T-helper 17 cell (primary cell): ENCODE measurements around the gene ATP11A. TPM values are rescaled to one million over a fixed set of nuclear protein-coding genes. Genes with fewer than 3 reads are reported as not detected.

Experiments
- ATAC-seq: fragments of 150-1000 bp; cut with Tn5 transposase; 2 replicates; pipeline ENCODE4 v1.10.0; 2021; ENCODE audit warnings: mild to moderate bottlenecking, moderate library complexity
- DNase-seq, 3 donors: peaks; one replicate each; pipeline versions ENCODE4 v3.0.0 to v3.0.0-alpha.2; 2020 to 2021
- H3K9me3 ChIP-seq: one replicate; pipeline ENCODE4 v1.7.0; 2013; ENCODE audit warnings: low read length, mild to moderate bottlenecking; ENCODE audit not compliant: control insufficient read depth, poor library complexity, severe bottlenecking
- H3K27ac Mint-ChIP-seq: one replicate; pipeline ENCODE4 v1.8.0; 2022; ENCODE audit warnings: mild to moderate bottlenecking, moderate library complexity, mixed read lengths
- H3K27me3 Mint-ChIP-seq: one replicate; pipeline ENCODE4 v1.8.0; 2022; ENCODE audit warnings: mixed read lengths
- H3K36me3 Mint-ChIP-seq: one replicate; pipeline ENCODE4 v1.8.0; 2022; ENCODE audit warnings: low read depth, mixed read lengths
- H3K4me1 Mint-ChIP-seq: one replicate; pipeline ENCODE4 v1.8.0; 2022; ENCODE audit warnings: mild to moderate bottlenecking, mixed read lengths
- H3K4me3 Mint-ChIP-seq: one replicate; pipeline ENCODE4 v1.8.0; 2022; ENCODE audit warnings: mild to moderate bottlenecking, moderate library complexity, mixed read lengths
- total RNA-seq, 4 donors: library from RNA in 2 of 4; stranded (reverse) in 2 of 4; gene quantifications; one replicate each; pipeline ENCODE4 v1.2.3 and lab custom pipeline; 2022 to 2026

ATP11A gene
- total RNA-seq, 2 donors from 2014 or later = 56.8 to 79.5 TPM

DNA sequence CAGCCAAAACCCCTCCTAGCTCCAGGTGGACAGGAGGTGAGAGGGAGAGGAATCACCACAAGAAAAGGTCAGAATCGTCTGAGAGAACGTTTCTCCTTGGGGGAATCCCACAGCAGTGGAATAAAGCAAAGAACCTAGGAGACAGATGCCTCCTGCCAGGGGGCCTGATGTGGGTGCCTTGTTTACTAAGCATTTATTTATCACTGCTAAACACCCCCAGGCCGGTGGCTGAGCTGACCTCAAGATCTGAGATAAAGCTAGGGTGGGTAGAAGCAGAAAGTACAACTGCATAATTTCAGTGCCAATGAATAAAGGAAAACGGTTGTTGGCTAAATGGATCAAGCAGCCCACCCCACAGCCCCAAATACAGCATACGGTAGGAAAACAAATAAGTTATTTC lies 33.9 kb upstream of the ATP11A start:
- no peaks in the 10 kb centered on the region for H3K9me3 ChIP-seq
- DNase-seq = no peak
- peaks cover 2% of the 10 kb centered on the region for H3K4me1 Mint-ChIP-seq
- no peak overlapping the region for H3K4me3 Mint-ChIP-seq
- no peaks in the 10 kb centered on the region for H3K36me3 Mint-ChIP-seq
- ATAC-seq = no peak
- no peak overlapping the region for H3K27ac Mint-ChIP-seq
- peaks cover 6% of the 10 kb centered on the region for H3K27me3 Mint-ChIP-seq

DNA sequence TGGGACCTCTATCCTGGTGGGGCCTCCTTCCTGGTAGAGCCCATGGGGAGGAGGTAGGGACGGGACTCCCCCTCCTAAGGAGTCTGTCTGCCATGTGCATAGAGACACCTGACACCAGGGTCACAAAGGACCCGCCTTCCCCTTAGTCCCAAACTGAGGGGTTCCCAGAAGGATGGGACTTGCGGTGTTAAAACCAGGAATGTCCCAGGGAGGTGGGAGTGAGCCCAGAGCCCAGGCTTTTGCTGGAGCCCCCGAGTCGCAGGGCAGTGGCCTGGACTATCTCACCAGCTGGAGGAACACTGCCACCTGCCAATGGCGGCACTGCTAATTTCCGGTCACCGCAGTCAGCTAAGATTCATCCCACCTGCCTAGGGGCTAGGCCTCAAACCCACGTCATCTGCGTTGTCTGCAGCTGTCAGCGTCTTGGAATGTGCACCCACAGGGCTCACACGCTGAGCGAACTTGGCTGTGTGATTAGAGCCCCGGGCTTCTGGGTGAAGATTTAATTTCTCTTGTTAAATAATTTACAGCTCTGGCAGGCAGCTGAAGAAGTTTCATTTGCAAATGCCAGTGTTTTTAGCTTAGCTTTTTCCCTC lies 31.9 kb upstream of the ATP11A start:
- H3K4me1 Mint-ChIP-seq = peaks cover 2% of the 10 kb centered on the region
- no peaks in the 10 kb centered on the region for H3K27me3 Mint-ChIP-seq
- no peak overlapping the region for H3K4me3 Mint-ChIP-seq
- H3K9me3 ChIP-seq = no peaks in the 10 kb centered on the region
- ATAC-seq = no peak
- DNase-seq = no peak
- no peaks in the 10 kb centered on the region for H3K36me3 Mint-ChIP-seq
- no peak overlapping the region for H3K27ac Mint-ChIP-seq

DNA sequence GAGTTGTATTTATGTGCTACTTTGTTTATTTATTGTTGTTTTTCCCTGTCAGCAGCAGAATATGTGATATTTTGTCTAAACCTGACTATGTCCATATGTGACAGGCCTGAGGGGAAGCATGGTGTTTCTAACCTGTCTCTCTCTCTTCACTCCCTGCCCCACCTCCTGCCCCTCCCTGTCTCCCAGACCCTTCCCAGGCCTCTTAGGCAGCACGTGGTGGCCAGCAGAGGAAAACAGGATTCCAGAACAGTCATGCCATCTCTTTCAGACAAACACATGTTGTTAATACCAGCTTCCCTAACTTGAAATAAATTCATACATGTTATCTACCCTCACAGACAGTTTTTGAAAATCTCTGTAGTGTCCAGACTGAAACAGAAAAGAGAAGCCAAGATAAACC lies 31.0 kb upstream of the ATP11A start:
- H3K9me3 ChIP-seq = no peaks in the 10 kb centered on the region
- no peaks in the 10 kb centered on the region for H3K36me3 Mint-ChIP-seq
- ATAC-seq (no peak), DNase-seq (no peak)
- H3K4me1 Mint-ChIP-seq = peaks cover 2% of the 10 kb centered on the region
- no peaks in the 10 kb centered on the region for H3K27me3 Mint-ChIP-seq
- no peak overlapping the region for H3K27ac Mint-ChIP-seq
- no peak overlapping the region for H3K4me3 Mint-ChIP-seq

DNA sequence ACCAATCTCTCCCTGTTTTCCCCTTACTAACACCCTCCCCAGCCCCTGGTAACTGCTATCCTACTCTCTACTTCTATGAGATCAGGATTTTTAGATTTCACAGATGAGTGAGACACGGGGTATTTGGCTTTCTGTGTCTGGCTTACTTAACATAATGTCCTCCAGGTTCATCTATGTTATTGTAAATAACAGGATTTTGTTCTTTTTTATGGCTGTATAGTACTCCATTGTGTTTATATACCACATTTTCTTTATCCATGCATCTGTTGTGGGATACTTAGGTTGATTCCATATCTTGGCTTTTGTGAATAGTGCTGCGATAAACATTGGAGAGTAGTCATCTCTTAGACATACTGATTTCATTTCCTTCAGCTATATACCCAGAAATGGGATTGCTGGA lies 28.5 kb upstream of the ATP11A start:
- no peaks in the 10 kb centered on the region for H3K9me3 ChIP-seq
- Mint-ChIP-seq H3K27ac (no peak overlapping the region), H3K4me1 (peaks cover 2% of the 10 kb centered on the region), H3K4me3 (no peak overlapping the region), H3K36me3 (no peaks in the 10 kb centered on the region), H3K27me3 (no peaks in the 10 kb centered on the region)
- ATAC-seq = no peak
- no peak for DNase-seq

DNA sequence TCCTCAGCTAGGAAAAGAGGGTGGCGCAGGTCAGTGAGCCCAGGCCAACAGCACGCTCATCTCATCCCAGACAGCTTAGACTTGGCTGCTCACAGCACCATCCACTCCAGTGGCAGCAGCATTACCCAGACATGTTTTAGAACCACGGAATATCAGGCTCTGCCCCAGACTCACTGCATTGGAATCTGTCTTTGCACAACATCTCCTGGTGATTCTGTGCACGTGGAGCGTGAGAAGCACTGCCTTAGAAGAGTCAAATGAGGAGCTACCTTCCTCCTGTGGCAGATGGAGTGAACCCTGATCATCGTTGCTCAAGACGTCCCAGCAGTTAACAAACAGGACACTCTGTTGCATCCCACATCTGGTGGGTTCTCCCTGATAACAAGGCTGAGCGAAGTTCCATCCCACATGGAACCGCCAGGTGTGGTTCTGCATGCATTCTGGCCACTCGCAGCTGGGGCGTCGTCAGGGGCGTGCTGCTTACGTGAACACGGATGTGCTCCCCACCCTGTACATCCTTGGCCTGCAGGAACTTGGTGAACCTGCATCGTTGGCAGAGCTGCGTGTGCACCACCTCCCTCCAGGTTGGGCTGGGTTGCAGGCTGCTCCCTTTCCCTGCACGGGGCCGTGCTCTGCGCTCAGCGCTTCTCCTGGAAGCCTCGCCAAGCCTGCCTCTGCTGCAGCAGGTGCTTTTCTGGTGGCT lies 25.2 kb upstream of the ATP11A start:
- Mint-ChIP-seq H3K36me3 (no peaks in the 10 kb centered on the region), H3K4me1 (no peaks in the 10 kb centered on the region), H3K27ac (no peak overlapping the region), H3K4me3 (no peak overlapping the region), H3K27me3 (no peaks in the 10 kb centered on the region)
- ATAC-seq (no peak), DNase-seq (no peak)
- H3K9me3 ChIP-seq = no peaks in the 10 kb centered on the region

DNA sequence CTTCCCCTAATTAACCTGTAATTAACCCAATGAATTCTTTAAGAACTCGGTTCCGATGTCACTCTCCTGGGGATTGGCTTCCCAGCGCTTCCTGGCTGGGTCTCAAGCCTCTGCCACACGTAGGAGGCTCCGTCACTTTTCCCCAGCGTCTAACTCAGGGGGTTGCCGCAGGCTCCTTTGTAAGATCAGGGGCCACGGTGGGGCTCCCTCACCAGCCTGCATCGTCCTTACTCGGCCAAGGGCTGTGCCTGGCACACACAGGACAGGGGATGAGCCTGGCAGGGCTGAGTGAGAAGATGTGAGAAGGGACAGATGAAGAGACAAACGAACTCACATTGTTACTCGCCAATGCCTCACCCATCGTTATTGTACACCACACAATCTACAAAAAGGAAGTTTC lies 20.9 kb upstream of the ATP11A start:
- H3K4me3 Mint-ChIP-seq = no peak overlapping the region
- H3K27me3 Mint-ChIP-seq = peaks cover 9% of the 10 kb centered on the region
- DNase-seq = no peak
- no peak for ATAC-seq
- peaks cover 11% of the 10 kb centered on the region for H3K4me1 Mint-ChIP-seq
- H3K27ac Mint-ChIP-seq = no peak overlapping the region
- no peaks in the 10 kb centered on the region for H3K9me3 ChIP-seq
- no peaks in the 10 kb centered on the region for H3K36me3 Mint-ChIP-seq

DNA sequence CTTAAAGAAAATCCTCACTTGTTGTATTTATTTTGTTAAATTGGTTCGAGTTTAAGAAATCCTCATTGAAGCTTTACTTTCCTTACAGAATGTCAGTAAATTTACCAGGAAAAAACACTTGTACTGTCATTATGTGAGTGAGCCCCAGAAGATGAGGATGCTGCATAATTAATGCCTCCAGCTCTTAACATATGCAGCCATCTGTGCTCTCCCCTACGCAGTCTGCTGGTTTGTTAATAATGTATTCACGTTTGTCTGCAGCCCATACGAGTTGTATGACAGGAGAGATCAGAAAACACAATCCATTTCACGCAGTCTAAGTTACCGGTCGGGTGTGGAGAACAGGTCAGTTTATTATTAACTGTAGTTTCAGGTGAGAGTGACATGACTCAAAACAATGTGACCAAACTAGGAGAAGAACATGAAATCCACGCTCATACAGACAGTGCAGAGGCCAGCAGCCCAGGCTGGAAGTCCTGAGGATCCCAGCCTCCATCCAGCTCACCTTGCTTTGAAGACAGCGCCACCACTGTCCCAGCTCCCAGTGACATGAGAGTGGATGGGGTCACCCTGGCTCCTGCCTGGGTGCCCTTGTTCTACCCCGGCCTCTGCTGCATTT lies 19.8 kb upstream of the ATP11A start:
- ATAC-seq (no peak), DNase-seq (no peak)
- Mint-ChIP-seq H3K4me3 (no peak overlapping the region), H3K27me3 (peaks cover 10% of the 10 kb centered on the region), H3K36me3 (no peaks in the 10 kb centered on the region), H3K4me1 (peaks cover 17% of the 10 kb centered on the region), H3K27ac (no peak overlapping the region)
- H3K9me3 ChIP-seq = no peaks in the 10 kb centered on the region

DNA sequence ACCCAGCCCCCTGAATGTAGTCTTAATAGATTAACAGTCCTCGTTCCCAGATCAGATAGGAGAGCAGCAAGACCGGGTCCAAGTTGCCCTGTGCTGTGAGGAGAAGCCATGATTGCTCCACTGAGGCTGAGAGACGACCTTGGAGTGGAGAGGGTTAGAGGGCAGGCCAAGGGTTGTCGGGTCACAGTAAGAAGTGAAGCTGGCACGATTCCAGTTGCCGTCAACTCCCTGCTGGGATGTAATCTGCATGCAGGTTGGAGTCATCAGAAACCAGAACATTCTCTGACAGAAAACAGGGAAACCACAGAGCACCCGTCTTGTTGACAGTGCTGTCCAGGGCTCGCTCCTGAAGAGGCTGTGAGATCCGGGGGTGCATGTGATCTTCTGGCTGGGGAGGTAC lies 19.0 kb upstream of the ATP11A start:
- no peaks in the 10 kb centered on the region for H3K9me3 ChIP-seq
- no peak overlapping the region for H3K4me3 Mint-ChIP-seq
- DNase-seq (no peak), ATAC-seq (no peak)
- no peaks in the 10 kb centered on the region for H3K36me3 Mint-ChIP-seq
- peaks cover 17% of the 10 kb centered on the region for H3K4me1 Mint-ChIP-seq
- H3K27ac Mint-ChIP-seq = no peak overlapping the region
- H3K27me3 Mint-ChIP-seq = peaks cover 12% of the 10 kb centered on the region

DNA sequence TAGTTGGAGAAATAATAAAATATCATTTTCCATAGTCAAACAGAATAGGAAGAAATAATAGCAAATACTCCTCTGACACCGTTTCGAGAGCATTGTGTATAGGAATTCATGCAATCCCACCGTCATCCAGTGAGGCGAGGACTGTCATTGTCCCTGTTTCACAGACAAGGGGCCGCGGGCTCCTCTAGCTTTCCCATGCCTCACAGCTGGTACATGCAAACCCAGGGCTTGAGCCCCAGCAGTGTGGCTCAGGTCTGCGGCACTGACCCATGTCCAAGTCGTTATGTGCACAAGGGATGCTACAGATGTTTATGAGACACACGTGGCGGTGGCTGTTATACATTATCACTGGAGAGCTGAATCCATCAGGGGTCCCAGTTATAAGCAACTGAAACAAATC lies 18.5 kb upstream of the ATP11A start:
- peaks cover 17% of the 10 kb centered on the region for H3K27me3 Mint-ChIP-seq
- H3K9me3 ChIP-seq = no peaks in the 10 kb centered on the region
- H3K36me3 Mint-ChIP-seq = no peaks in the 10 kb centered on the region
- peaks cover 17% of the 10 kb centered on the region for H3K4me1 Mint-ChIP-seq
- ATAC-seq = no peak
- DNase-seq = no peak
- no peak overlapping the region for H3K27ac Mint-ChIP-seq
- H3K4me3 Mint-ChIP-seq = no peak overlapping the region

DNA sequence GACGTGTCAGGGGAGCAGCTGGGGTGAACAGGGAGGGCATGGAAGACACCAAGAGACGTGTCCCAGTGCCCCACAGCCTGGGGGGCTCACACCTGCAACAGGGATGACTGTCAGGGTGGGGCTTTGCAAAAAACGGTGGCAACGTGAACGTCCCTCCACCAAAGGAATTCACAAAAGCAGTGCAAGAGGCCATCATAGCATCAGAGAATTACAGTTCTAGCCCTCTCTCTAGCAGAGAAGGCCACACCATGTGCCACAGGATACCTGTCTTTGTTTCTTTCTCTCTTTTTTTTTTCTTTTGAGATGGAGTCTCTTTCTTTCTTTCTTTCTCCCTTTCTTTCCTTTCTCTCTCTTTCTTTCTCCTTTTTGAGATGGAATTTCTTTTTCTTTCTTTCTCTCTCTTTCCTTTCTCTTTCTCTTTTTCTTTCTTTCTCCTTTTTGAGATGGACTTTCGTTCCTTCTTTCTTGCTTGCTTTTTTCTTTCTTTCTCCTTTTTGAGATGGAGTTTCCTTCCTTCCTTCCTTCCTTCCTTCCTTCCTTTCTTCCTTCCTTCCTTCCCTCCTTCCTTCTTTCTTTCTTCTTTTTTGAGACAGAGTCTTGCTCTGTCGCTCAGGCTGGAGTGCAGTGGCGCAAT lies 17.1 kb upstream of the ATP11A start:
- no peak for DNase-seq
- no peak overlapping the region for H3K4me3 Mint-ChIP-seq
- H3K4me1 Mint-ChIP-seq = peaks cover 18% of the 10 kb centered on the region
- ATAC-seq = no peak
- H3K9me3 ChIP-seq = no peaks in the 10 kb centered on the region
- H3K27ac Mint-ChIP-seq = peak overlapping the region; percentile 54
- peaks cover 19% of the 10 kb centered on the region for H3K27me3 Mint-ChIP-seq
- peaks cover 2% of the 10 kb centered on the region for H3K36me3 Mint-ChIP-seq

DNA sequence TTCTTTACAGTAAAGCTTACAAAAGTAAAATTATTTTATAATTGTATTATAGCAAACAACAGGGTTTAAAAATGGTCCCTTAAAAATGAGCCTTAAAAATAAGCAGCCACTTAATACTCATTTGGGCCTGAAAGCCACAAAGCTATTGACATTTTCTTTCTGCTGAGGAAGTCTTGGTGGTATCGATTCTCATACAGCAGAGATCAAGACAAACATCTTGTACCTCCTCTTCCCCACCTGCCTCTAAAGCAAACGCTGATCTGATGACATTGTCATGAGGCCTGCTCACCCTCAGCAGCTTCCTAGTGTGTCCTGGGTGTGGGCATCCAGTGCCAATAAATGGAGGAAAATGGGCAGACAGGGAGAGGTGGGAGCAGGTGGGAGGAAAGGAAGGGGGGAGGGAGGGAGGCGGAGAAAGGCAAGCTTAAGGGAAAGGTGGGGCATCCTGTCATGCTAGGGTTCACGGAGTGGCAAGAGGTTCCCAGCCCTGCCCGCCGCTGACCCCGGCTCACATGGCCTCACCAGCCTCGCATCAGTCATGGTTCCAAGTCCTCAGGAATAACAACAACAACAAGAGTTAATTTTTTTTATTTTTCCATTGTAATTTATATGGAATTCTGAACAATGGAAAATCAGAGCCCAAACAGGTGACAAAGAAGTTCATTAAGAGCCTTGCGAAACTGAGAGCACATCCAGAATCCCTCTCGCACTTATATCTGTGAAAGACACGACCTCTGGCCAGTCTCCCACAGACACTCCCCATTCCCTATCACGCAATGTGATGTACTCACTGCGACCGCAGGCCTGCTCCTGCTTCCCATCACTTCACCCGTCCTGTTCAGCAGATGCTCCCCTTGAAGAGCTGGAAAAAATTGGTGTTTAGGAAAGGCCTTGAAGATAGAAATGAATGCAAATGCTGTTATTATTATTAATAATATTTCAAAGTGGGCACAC lies 15.1 kb upstream of the ATP11A start:
- Mint-ChIP-seq H3K4me3 (peak overlapping the region; percentile 21), H3K27me3 (peaks cover 19% of the 10 kb centered on the region), H3K4me1 (peaks cover 18% of the 10 kb centered on the region), H3K27ac (peak overlapping the region; percentile 54), H3K36me3 (peaks cover 2% of the 10 kb centered on the region)
- DNase-seq = no peak
- ATAC-seq = no peak
- H3K9me3 ChIP-seq = no peaks in the 10 kb centered on the region

DNA sequence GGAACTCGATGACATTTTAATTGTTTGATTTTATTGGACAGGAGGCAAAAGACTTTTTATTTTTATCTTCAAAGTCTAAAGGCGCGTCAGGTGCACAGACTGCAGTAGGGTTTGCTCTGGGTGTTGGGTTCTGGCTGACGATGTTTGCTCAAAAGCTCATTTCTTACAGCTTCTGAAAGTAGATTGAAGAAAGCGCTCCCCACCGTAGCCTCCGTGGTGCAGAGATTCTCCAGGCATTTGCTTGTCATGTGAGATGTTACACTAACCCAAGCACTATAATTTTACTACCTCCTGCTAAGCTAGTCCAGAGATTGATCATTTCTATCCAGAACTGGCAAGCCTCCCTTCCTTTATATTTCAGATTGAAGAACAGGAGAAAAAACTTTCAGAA lies 14.5 kb upstream of the ATP11A start:
- H3K9me3 ChIP-seq = no peaks in the 10 kb centered on the region
- ATAC-seq (no peak), DNase-seq (no peak)
- H3K36me3 Mint-ChIP-seq = peaks cover 2% of the 10 kb centered on the region
- H3K4me3 Mint-ChIP-seq = no peak overlapping the region
- peaks cover 18% of the 10 kb centered on the region for H3K4me1 Mint-ChIP-seq
- H3K27me3 Mint-ChIP-seq = peaks cover 19% of the 10 kb centered on the region
- no peak overlapping the region for H3K27ac Mint-ChIP-seq
